Endodermal cell (in vitro differentiated cells): ENCODE data around the gene RIMBP2. TPM values are rescaled to one million over a fixed set of nuclear protein-coding genes. Genes with fewer than 3 reads are reported as not detected.
A peak's percentile ranks its signal among the peaks of the same experiment; 100 is the strongest.

ENCODE experiments used
- DNase-seq: peaks from one replicate; pipeline ENCODE4 v3.0.0-alpha.2; 2017
- H3K27ac ChIP-seq: 2 replicates; pipeline ENCODE4 v1.5.1; 2013; ENCODE audit warnings: mild to moderate bottlenecking, low read depth, low read length, moderate library complexity
- H3K27me3 ChIP-seq: 2 replicates; pipeline ENCODE4 v1.6.1; 2013; ENCODE audit warnings: mild to moderate bottlenecking, low read length, moderate library complexity; ENCODE audit not compliant: insufficient read depth, control insufficient read depth, poor library complexity, severe bottlenecking
- H3K36me3 ChIP-seq: 2 replicates; pipeline ENCODE4 v1.7.0; 2013; ENCODE audit warnings: mild to moderate bottlenecking, low read length, moderate library complexity; ENCODE audit not compliant: control insufficient read depth, insufficient read depth
- H3K4me1 ChIP-seq: one replicate; pipeline ENCODE4 v1.7.0; 2013; ENCODE audit warnings: low read length; ENCODE audit not compliant: control insufficient read depth, insufficient read depth
- H3K4me3 ChIP-seq: 2 replicates; pipeline ENCODE4 v1.5.1; 2013; ENCODE audit warnings: mild to moderate bottlenecking, low read length, moderate library complexity
- H3K9ac ChIP-seq: 2 replicates; pipeline ENCODE4 v1.6.1; 2013; ENCODE audit warnings: mild to moderate bottlenecking, low read length, moderate library complexity; ENCODE audit not compliant: poor library complexity, severe bottlenecking; ENCODE audit errors: extremely low read depth
- H3K9me3 ChIP-seq: 2 replicates; pipeline ENCODE4 v1.6.1; 2013; ENCODE audit warnings: mild to moderate bottlenecking, low read length, moderate library complexity; ENCODE audit not compliant: control insufficient read depth
- H3K27ac Mint-ChIP-seq: 2 replicates; pipeline ENCODE4 v1.8.0; 2020; ENCODE audit warnings: mixed read lengths
- H3K27me3 Mint-ChIP-seq: 2 replicates; pipeline ENCODE4 v1.8.0; 2021; ENCODE audit warnings: mild to moderate bottlenecking, mixed read lengths; ENCODE audit not compliant: insufficient read depth
- H3K36me3 Mint-ChIP-seq: 2 replicates; pipeline ENCODE4 v1.8.0; 2020; ENCODE audit warnings: low read depth, mixed read lengths
- H3K4me1 Mint-ChIP-seq: 2 replicates; pipeline ENCODE4 v1.8.0; 2020; ENCODE audit warnings: mixed read lengths
- H3K4me3 Mint-ChIP-seq: 2 replicates; pipeline ENCODE4 v1.8.0; 2020; ENCODE audit warnings: mild to moderate bottlenecking, moderate library complexity, mixed read lengths
- H3K9me3 Mint-ChIP-seq: 2 replicates; pipeline ENCODE4 v1.8.0; 2020; ENCODE audit warnings: mild to moderate bottlenecking, mixed read lengths
- CTCF ChIP-seq: fragments of 200-600 bp; sonication (generic); conservative IDR thresholded peaks from 2 replicates; pipeline ENCODE4 v1.5.0; 2021; ENCODE audit warnings: antibody characterized with exemption, mild to moderate bottlenecking
- WGBS, 2 experiments: methylation state at CpG; one replicate each; pipeline versions ENCODE4 v1.1.5 to v1.1.7; 2013; ENCODE audit warnings: missing lambda C conversion rate in 2 of 2, mixed read lengths in 1 of 2; ENCODE audit not compliant: insufficient coverage in 1 of 2, insufficient read length in 1 of 2; 5-methylcytosine and 5-hydroxymethylcytosine counted together
- total RNA-seq, 2 donors: library from RNA; stranded (reverse); fragmentation: NEBNext Ultra II Directional in 1 of 2; extraction: Animal tissue kit (Norgen Biotek cat#: 25700) in 1 of 2; gene quantifications; 2 replicates in 1 of 2; 3 replicates in 1 of 2; pipeline ENCODE4 v1.2.1, GENCODE V29; 2021

The RIMBP2 gene
- total RNA-seq, 2 donors from 2014 or later, result 0.13 to 3.4 TPM

GRCh38 chr12:130454296-130454695 is 261.8 kb downstream of the RIMBP2 start:
- no peaks in the 10 kb centered on the region for H3K9me3 Mint-ChIP-seq
- Histone ChIP-seq H3K36me3 (no peaks in the 10 kb centered on the region), H3K4me3 (no peak overlapping the region), H3K4me1 (no peaks in the 10 kb centered on the region), H3K27me3 (no peaks in the 10 kb centered on the region), H3K9ac (no peak overlapping the region), H3K27ac (no peak overlapping the region), H3K9me3 (no peaks in the 10 kb centered on the region)
- no peaks in the 10 kb centered on the region for H3K4me1 Mint-ChIP-seq
- H3K27ac Mint-ChIP-seq, result no peak overlapping the region
- no peak overlapping the region for H3K4me3 Mint-ChIP-seq
- DNase-seq, result no peak
- no peaks in the 10 kb centered on the region for H3K27me3 Mint-ChIP-seq
- WGBS, 2 experiments, result 92 to 95% methylated on average over 9 of the region's 9 CpGs
- H3K36me3 Mint-ChIP-seq, result no peaks in the 10 kb centered on the region
- no peak for TF ChIP-seq CTCF

- H3K4me1 Mint-ChIP-seq, result no peaks in the 10 kb centered on the region
- no peak for TF ChIP-seq CTCF
- H3K4me3 Mint-ChIP-seq, result no peak overlapping the region
- Histone ChIP-seq H3K27ac (peak overlapping the region; percentile 49), H3K9ac (no peak overlapping the region), H3K36me3 (no peaks in the 10 kb centered on the region), H3K27me3 (no peaks in the 10 kb centered on the region), H3K4me3 (no peak overlapping the region), H3K9me3 (no peaks in the 10 kb centered on the region), H3K4me1 (no peaks in the 10 kb centered on the region)
- H3K36me3 Mint-ChIP-seq, result no peaks in the 10 kb centered on the region
- no peak overlapping the region for H3K27ac Mint-ChIP-seq
- no peaks in the 10 kb centered on the region for H3K9me3 Mint-ChIP-seq
- no peaks in the 10 kb centered on the region for H3K27me3 Mint-ChIP-seq
- WGBS, 2 experiments, result 91 to 100% methylated on average over 3 to 10 of the region's 10 CpGs
- DNase-seq, result no peak
Observed at GRCh38 chr12:130452546-130452945, 263.6 kb downstream of the RIMBP2 start.

- Histone ChIP-seq H3K4me1 (no peaks in the 10 kb centered on the region), H3K27me3 (no peaks in the 10 kb centered on the region), H3K9ac (no peak overlapping the region), H3K27ac (no peak overlapping the region), H3K4me3 (no peak overlapping the region), H3K9me3 (no peaks in the 10 kb centered on the region), H3K36me3 (no peaks in the 10 kb centered on the region)
- no peaks in the 10 kb centered on the region for H3K36me3 Mint-ChIP-seq
- H3K4me1 Mint-ChIP-seq, result no peaks in the 10 kb centered on the region
- H3K9me3 Mint-ChIP-seq, result no peaks in the 10 kb centered on the region
- H3K27ac Mint-ChIP-seq, result no peak overlapping the region
- 94 to 96% methylated on average over 37 to 41 of the region's 41 CpGs for WGBS, 2 experiments
- TF ChIP-seq CTCF, result no peak
- DNase-seq, result no peak
- no peaks in the 10 kb centered on the region for H3K27me3 Mint-ChIP-seq
- H3K4me3 Mint-ChIP-seq, result no peak overlapping the region
Observed at GRCh38 chr12:130451001-130451930, 264.8 kb downstream of the RIMBP2 start.
